Neuronal stem cell (in vitro differentiated cells): Measurements from ENCODE around the gene HADH.

ENCODE experiments used
- DNase-seq: peaks from one replicate; pipeline ENCODE4 v3.0.0-alpha.2; 2013; ENCODE audit warnings: low spot score
- H2AFZ ChIP-seq: one replicate; pipeline ENCODE4 v1.6.1; 2013; ENCODE audit warnings: mild to moderate bottlenecking, low read length, inconsistent platforms
- H2AK5ac ChIP-seq: 2 replicates; pipeline ENCODE4 v1.6.1; 2013; ENCODE audit warnings: low read depth, mild to moderate bottlenecking, inconsistent platforms, low read length, moderate library complexity, mixed read lengths
- H2BK120ac ChIP-seq: 2 replicates; pipeline ENCODE4 v1.6.1; 2013; ENCODE audit warnings: low read depth, mild to moderate bottlenecking, inconsistent platforms, low read length, moderate library complexity, mixed read lengths
- H2BK12ac ChIP-seq: one replicate; pipeline ENCODE4 v1.6.1; 2013; ENCODE audit warnings: low read length, inconsistent platforms
- H2BK15ac ChIP-seq: 2 replicates; pipeline ENCODE4 v1.6.1; 2013; ENCODE audit warnings: mild to moderate bottlenecking, low read length, inconsistent platforms, mixed read lengths
- H2BK5ac ChIP-seq: one replicate; pipeline ENCODE4 v1.6.1; 2013; ENCODE audit warnings: inconsistent platforms, mild to moderate bottlenecking, low read length, moderate library complexity
- H3K14ac ChIP-seq: one replicate; pipeline ENCODE4 v1.6.1; 2013; ENCODE audit warnings: low read length, inconsistent platforms
- H3K18ac ChIP-seq: 2 replicates; pipeline ENCODE4 v1.6.1; 2013; ENCODE audit warnings: low read length, inconsistent platforms
- H3K23ac ChIP-seq: 2 replicates; pipeline ENCODE4 v1.6.1; 2013; ENCODE audit warnings: low read depth, mild to moderate bottlenecking, mixed read lengths, low read length, inconsistent platforms; ENCODE audit not compliant: poor library complexity
- H3K27ac ChIP-seq: replicated peaks from 3 replicates; pipeline ENCODE4 v1.5.1; 2013; ENCODE audit warnings: low read length, inconsistent platforms
- H3K27me3 ChIP-seq, 3 experiments: 2 replicates each; pipeline ENCODE4 v1.6.1; 2013; ENCODE audit warnings: low read length in 3 of 3, mild to moderate bottlenecking in 2 of 3, inconsistent platforms in 1 of 3, low read depth in 1 of 3, mixed read lengths in 1 of 3, moderate library complexity in 1 of 3; ENCODE audit not compliant: control insufficient read depth in 3 of 3, insufficient read depth in 3 of 3
- H3K36me3 ChIP-seq, 2 donors: replicated peaks in 1 of 2; 2 replicates each; pipeline ENCODE4 v1.6.1; 2013; ENCODE audit warnings: low read length in 2 of 2; ENCODE audit not compliant: control insufficient read depth in 2 of 2, insufficient read depth in 2 of 2
- H3K4ac ChIP-seq: 2 replicates; pipeline ENCODE4 v1.6.1; 2013; ENCODE audit warnings: inconsistent platforms, mild to moderate bottlenecking, low read length, moderate library complexity
- H3K4me1 ChIP-seq, 2 donors: 1 replicate in 1 of 2; 2 replicates in 1 of 2; pipeline ENCODE4 v1.6.1; 2013; ENCODE audit warnings: low read length in 2 of 2, low read depth in 1 of 2; ENCODE audit not compliant: control insufficient read depth in 2 of 2, insufficient read depth in 1 of 2
- H3K4me2 ChIP-seq: one replicate; pipeline ENCODE4 v1.6.1; 2013; ENCODE audit warnings: mild to moderate bottlenecking, low read length, inconsistent platforms; ENCODE audit not compliant: insufficient read depth, poor library complexity, severe bottlenecking
- H3K4me3 ChIP-seq, 2 donors: 2 replicates each; pipeline ENCODE4 v1.5.1; 2013; ENCODE audit warnings: low read length in 2 of 2, mild to moderate bottlenecking in 2 of 2, inconsistent platforms in 1 of 2, moderate library complexity in 1 of 2
- H3K79me1 ChIP-seq: one replicate; pipeline ENCODE4 v1.6.1; 2013; ENCODE audit warnings: low read depth, mild to moderate bottlenecking, inconsistent platforms, low read length, moderate library complexity
- H3K9ac ChIP-seq: one replicate; pipeline ENCODE4 v1.6.1; 2013; ENCODE audit warnings: mild to moderate bottlenecking, low read depth, low read length, inconsistent platforms; ENCODE audit not compliant: poor library complexity
- H3K9me3 ChIP-seq, 2 donors: replicated peaks in 1 of 2; 2 replicates each; pipeline versions ENCODE3 to v1.6.1; 2013; ENCODE audit warnings: low read length in 2 of 2, mild to moderate bottlenecking in 2 of 2, inconsistent platforms in 1 of 2, low read depth in 1 of 2, mixed read lengths in 1 of 2, moderate library complexity in 1 of 2; ENCODE audit not compliant: control insufficient read depth in 2 of 2, insufficient read depth in 1 of 2
- H4K8ac ChIP-seq: one replicate; pipeline ENCODE4 v1.6.1; 2013; ENCODE audit warnings: low read depth, mild to moderate bottlenecking, inconsistent platforms, low read length, moderate library complexity
- H4K91ac ChIP-seq: one replicate; pipeline ENCODE4 v1.6.1; 2013; ENCODE audit warnings: low read length, low read depth, mild to moderate bottlenecking, inconsistent platforms; ENCODE audit not compliant: poor library complexity
- WGBS, 2 donors: extraction: QIAGEN DNeasy Blood & Tissue Kit; methylation state at CpG; one replicate each; pipeline ENCODE4 v1.1.7; 2013; ENCODE audit warnings: missing lambda C conversion rate in 2 of 2, mixed read lengths in 1 of 2; ENCODE audit not compliant: insufficient read length in 2 of 2, insufficient replicate concordance in 1 of 2; ENCODE audit errors: extremely low coverage in 2 of 2; 5-methylcytosine and 5-hydroxymethylcytosine counted together

Gene HADH

DNA sequence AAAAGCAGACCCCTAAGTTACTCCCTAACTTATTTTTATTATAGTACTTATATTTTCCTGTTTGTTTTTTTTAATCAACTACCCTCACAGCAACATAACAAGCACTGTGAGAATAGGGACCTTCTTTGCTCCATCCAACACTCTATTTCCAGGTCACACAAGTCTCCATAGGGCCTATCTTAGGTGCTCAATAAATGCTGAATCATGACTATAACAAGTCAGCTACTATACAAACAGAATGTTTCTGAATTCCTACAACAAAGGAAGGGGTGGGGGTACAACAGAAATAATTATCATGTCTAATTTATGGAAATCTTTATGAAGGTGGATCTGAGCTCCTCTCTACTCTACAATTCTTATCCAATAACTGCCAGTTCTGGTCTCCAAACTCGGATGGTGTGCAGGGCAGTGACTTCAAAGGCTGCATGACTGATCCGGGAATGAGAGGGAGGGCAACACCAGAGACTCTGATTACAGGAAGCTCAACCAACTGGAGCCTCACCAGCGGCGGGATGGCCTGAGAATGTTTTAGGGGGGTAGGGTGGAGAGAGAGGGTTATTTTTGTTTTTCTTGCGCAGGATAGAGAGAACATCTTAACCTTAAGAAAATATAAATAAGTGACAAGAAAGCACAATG is 71.1 kb downstream of the HADH start:
- no peak overlapping the region for H4K8ac ChIP-seq
- no peak overlapping the region for H3K9ac ChIP-seq
- no peak overlapping the region for H4K91ac ChIP-seq
- H3K4me3 ChIP-seq = no peak overlapping the region
- no peak overlapping the region for H3K4ac ChIP-seq
- H2BK12ac ChIP-seq = no peak overlapping the region
- no peak overlapping the region for H2AK5ac ChIP-seq
- H2BK15ac ChIP-seq = no peak overlapping the region
- no peak overlapping the region for H3K4me2 ChIP-seq
- no peaks in the 10 kb centered on the region for H3K36me3 ChIP-seq
- no peaks in the 10 kb centered on the region for H3K9me3 ChIP-seq
- H2AFZ ChIP-seq = no peak overlapping the region
- H3K4me1 ChIP-seq = peaks cover 3 to 4% of the 10 kb centered on the region in 2 donors
- H3K14ac ChIP-seq = no peak overlapping the region
- H3K18ac ChIP-seq = no peak overlapping the region
- H2BK5ac ChIP-seq = no peak overlapping the region
- no CpG with 5 or more reads among the region's 5 CpGs for WGBS, 2 donors
- no peak overlapping the region for H2BK120ac ChIP-seq
- H3K27me3 ChIP-seq = no peaks in the 10 kb centered on the region
- DNase-seq = no peak
- no peak overlapping the region for H3K27ac ChIP-seq
- H3K79me1 ChIP-seq = no peaks in the 10 kb centered on the region
- H3K23ac ChIP-seq = no peak overlapping the region

DNA sequence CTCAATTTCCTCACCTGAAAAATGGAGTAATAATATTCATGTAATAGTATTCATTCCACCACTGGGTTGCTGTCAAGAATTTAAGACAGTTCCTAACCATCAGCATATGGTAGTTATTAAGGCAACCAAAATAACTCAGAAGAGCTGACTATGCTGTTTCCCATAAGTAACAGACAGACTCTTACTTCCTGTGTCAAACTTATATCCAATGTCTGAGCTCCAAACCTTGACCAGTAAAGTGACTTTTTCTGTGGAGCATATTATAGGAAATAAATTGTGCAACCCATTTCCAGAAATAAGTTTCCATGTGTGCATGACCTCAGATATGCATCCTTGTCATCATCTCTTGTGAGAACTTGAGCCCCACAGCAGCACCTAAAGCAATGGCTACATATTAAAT is 78.8 kb downstream of the HADH start:
- Histone ChIP-seq H4K8ac (no peak overlapping the region), H3K27ac (no peak overlapping the region), H3K27me3 (no peaks in the 10 kb centered on the region), H2BK5ac (no peak overlapping the region), H3K9ac (no peak overlapping the region), H2AK5ac (no peak overlapping the region), H2BK15ac (no peak overlapping the region), H3K4me3 (no peak overlapping the region), H3K4ac (no peak overlapping the region), H3K9me3 (no peaks in the 10 kb centered on the region), H3K79me1 (no peaks in the 10 kb centered on the region), H3K14ac (no peak overlapping the region), H3K23ac (no peak overlapping the region), H2AFZ (no peak overlapping the region), H4K91ac (no peak overlapping the region), H3K18ac (no peak overlapping the region), H2BK12ac (no peak overlapping the region), H3K4me1 (no peaks in the 10 kb centered on the region), H3K4me2 (no peak overlapping the region), H3K36me3 (no peaks in the 10 kb centered on the region), H2BK120ac (no peak overlapping the region)
- no peak for DNase-seq

DNA sequence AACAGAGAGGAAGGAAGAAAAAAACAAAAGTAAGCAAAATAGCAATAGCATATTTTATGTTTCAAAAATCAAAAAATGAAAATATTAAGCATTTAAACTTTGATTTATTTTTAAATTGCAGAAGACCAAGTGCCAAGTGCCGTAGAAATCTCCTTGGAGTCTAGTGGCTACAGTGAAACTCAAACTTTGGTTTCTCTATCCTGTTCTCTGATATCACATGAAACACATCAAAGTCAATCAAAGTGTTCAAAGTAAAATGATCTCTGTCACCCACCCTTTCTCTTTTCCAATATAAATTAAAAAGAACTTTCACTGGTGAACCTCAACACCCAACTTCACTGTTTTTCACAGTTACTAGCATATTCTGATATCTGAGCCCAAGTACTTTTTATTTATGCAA is 81.1 kb downstream of the HADH start:
- Histone ChIP-seq H3K36me3 (no peaks in the 10 kb centered on the region), H3K4me2 (no peak overlapping the region), H3K4me1 (no peaks in the 10 kb centered on the region), H2BK120ac (no peak overlapping the region), H3K79me1 (no peaks in the 10 kb centered on the region), H3K27ac (no peak overlapping the region), H2BK5ac (no peak overlapping the region), H2AK5ac (no peak overlapping the region), H4K91ac (no peak overlapping the region), H4K8ac (no peak overlapping the region), H3K18ac (no peak overlapping the region), H3K9me3 (no peaks in the 10 kb centered on the region), H3K27me3 (no peaks in the 10 kb centered on the region), H3K14ac (no peak overlapping the region), H3K4ac (no peak overlapping the region), H2BK12ac (no peak overlapping the region), H3K9ac (no peak overlapping the region), H3K23ac (no peak overlapping the region), H2BK15ac (no peak overlapping the region), H2AFZ (no peak overlapping the region), H3K4me3 (no peak overlapping the region)
- no CpG with 5 or more reads among the region's 1 CpG for WGBS, 2 donors
- DNase-seq = no peak

DNA sequence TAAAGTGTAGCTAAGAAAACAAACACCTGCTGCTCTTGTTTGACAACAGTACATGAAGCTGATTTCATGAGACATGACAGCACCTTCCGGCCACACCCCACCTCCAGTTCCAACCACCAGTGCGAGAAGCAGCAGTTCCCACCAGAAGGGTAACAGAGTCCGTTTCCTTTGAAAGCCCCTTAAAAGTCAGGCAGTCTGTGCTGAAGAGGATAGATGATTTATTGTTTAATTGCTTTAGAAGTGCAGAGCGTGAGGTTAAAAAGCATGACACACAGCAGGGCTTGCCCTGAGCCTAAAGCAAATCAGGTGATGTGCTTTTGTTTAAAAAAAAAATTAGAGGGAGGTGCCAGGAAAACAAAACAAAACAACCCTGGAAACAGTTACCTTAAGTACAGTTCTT is 82.6 kb downstream of the HADH start:
- H3K9me3 ChIP-seq = no peaks in the 10 kb centered on the region
- no peaks in the 10 kb centered on the region for H3K36me3 ChIP-seq
- no peak overlapping the region for H2AK5ac ChIP-seq
- H3K4me2 ChIP-seq = no peak overlapping the region
- no peak overlapping the region for H2BK120ac ChIP-seq
- H3K18ac ChIP-seq = no peak overlapping the region
- no peak overlapping the region for H2BK15ac ChIP-seq
- no peak overlapping the region for H3K23ac ChIP-seq
- no peak for DNase-seq
- H3K27ac ChIP-seq = no peak overlapping the region
- H3K4me3 ChIP-seq = no peak overlapping the region
- no peak overlapping the region for H2BK5ac ChIP-seq
- no peak overlapping the region for H2AFZ ChIP-seq
- no peaks in the 10 kb centered on the region for H3K27me3 ChIP-seq
- H4K8ac ChIP-seq = no peak overlapping the region
- no peak overlapping the region for H3K14ac ChIP-seq
- no peaks in the 10 kb centered on the region for H3K79me1 ChIP-seq
- WGBS, 2 donors = no CpG with 5 or more reads among the region's 4 CpGs
- H4K91ac ChIP-seq = no peak overlapping the region
- no peak overlapping the region for H3K9ac ChIP-seq
- H3K4ac ChIP-seq = no peak overlapping the region
- no peaks in the 10 kb centered on the region for H3K4me1 ChIP-seq
- H2BK12ac ChIP-seq = no peak overlapping the region
